GM13977 (cell line): Measurements from ENCODE around the gene CYP39A1.
"Not testable (repeated sequence)": the region's sequence is repeated elsewhere in the genome, so short reads cannot be mapped to it uniquely, and the experiment has no call there.

Source experiments
- DNase-seq: peaks from one replicate; pipeline ENCODE4 v3.0.0; 2012; ENCODE audit warnings: low spot score
- in situ Hi-C: fragments of 300-500 bp; cut with MboI; formaldehyde crosslinking; loops from one replicate; pipeline ENCODE4 v1.12.0; 2022; ENCODE audit warnings: low sequenced_read_pairs, low pct_unique_long_range_greater_than_20kb, mixed read lengths, inconsistent platforms; ENCODE audit not compliant: unreplicated experiment
- TF ChIP-seq, protein P1 (sequence below): IDR thresholded peaks from 2 replicates; pipeline ENCODE4 v1.5.1; 2012; ENCODE audit warnings: mild to moderate bottlenecking, control low read depth; ENCODE audit not compliant: insufficient read depth; ENCODE audit errors: extremely low read depth, missing control alignments

Gene CYP39A1

DNA sequence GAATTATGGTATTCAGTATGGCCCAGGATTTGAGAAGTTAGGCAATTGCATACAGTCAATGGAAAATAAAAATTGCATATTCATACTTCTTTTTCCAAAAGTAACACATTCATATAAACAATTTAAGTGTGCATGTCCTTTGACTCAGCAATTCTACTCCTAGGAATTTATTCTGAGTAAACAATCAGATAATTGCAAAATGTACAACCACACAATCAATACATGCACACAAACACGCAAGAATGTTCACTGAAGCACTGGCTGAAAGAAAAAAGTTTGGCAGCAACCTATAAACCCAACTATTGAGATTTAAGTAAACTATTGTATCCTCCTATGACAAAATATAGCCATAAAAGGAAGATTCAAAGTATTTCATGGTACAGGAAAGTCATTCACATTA, 1.6 kb downstream of the CYP39A1 start:
- no peak for DNase-seq
- TF ChIP-seq, protein P1, sequence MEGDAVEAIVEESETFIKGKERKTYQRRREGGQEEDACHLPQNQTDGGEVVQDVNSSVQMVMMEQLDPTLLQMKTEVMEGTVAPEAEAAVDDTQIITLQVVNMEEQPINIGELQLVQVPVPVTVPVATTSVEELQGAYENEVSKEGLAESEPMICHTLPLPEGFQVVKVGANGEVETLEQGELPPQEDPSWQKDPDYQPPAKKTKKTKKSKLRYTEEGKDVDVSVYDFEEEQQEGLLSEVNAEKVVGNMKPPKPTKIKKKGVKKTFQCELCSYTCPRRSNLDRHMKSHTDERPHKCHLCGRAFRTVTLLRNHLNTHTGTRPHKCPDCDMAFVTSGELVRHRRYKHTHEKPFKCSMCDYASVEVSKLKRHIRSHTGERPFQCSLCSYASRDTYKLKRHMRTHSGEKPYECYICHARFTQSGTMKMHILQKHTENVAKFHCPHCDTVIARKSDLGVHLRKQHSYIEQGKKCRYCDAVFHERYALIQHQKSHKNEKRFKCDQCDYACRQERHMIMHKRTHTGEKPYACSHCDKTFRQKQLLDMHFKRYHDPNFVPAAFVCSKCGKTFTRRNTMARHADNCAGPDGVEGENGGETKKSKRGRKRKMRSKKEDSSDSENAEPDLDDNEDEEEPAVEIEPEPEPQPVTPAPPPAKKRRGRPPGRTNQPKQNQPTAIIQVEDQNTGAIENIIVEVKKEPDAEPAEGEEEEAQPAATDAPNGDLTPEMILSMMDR = no peak
- in situ Hi-C loops = no loop called here

DNA sequence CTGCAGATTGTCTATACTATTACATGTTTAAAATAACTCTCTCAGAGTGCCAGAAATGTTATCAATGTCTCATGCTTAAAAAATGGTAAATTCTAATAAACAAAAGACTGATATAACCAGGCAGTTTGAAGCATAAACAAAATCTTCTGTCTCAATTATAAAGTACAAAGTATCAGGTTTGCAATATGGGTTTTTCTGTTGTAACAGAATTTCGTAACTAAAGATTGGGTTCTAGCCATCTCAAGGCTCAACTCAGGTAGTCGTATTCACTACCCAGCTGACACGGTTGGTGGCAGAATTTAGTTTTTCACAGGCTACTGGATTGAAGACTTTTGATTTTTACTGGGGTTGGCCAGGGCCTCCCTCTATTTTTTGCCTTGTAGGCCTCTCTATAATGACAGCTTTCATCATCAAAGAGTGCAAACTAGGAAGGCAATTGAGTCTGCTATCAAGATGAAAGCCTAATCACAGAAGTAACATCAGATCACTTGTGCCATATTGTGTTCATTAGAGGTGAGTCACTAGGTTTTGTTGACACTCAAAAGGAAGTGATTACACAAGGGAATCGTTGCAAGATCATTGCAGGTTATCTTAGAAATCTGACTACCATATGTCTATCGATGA, 3.6 kb downstream of the CYP39A1 start:
- in situ Hi-C loops = loop anchor here (25.0 kb wide), 1 partner anchor 587 kb away; no protein-coding TSS in a partner anchor
- TF ChIP-seq, protein P1 = no peak
- no peak for DNase-seq

GRCh38 chr6:46648108-46648507, 4.5 kb downstream of the CYP39A1 start:
- in situ Hi-C loops = loop anchor here (25.0 kb wide), 1 partner anchor 586 kb away; no protein-coding TSS in a partner anchor
- DNase-seq = not testable (repeated sequence)

GRCh38 chr6:46645265-46645664, 7.4 kb downstream of the CYP39A1 start:
- no peak for DNase-seq
- in situ Hi-C loops = loop anchor here (25.0 kb wide), 1 partner anchor 583 kb away; no protein-coding TSS in a partner anchor
- TF ChIP-seq, protein P1 = no peak

- TF ChIP-seq, protein P1 = no peak
- no peak for DNase-seq
- in situ Hi-C loops = loop anchor here (25.0 kb wide), 1 partner anchor 581 kb away; no protein-coding TSS in a partner anchor
These were observed 9.5 kb downstream of the CYP39A1 start for GRCh38 chr6:46642928-46643751.

DNA sequence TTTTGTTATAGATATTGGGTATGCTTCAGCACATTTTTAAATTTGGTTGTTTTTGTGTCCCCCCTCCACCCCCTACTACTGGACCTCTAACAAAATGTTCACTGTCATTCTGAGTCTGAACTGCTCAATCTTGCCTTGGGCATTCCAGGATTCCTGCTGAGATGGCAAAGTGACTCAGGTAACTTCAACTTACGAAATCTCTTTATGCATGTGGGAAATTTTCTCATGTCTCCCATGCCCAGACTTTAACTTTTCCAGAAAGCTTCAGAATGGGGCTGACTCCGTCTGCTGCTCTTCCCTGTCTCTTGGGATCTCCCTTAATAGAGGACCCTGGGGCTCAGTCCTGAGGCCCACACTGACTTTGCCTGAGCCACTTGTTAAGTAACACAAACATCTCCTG, 14.0 kb downstream of the CYP39A1 start:
- TF ChIP-seq, protein P1 = no peak
- no peak for DNase-seq
- in situ Hi-C loops = loop anchor here (25.0 kb wide), 1 partner anchor 576 kb away; no protein-coding TSS in a partner anchor

DNA sequence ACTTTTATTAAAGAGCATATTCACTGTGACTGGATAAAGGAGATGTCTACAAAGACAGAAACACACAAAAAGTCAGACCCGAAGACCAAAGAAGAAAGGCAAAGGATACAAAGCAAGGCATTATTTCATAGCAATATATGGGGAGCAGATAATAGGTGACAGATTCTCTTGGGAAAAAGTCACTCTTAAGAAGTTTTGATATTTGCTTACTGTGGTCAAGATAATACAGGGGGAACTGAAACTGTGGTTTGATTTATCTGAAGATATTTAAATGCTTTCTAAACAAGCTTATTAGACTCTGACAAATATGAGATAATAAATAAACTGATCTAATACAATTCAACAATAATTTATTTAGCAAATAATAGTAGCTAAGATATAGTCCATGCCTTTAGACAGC, 14.7 kb downstream of the CYP39A1 start:
- TF ChIP-seq, protein P1 = no peak
- in situ Hi-C loops = loop anchor here (25.0 kb wide), 1 partner anchor 576 kb away; no protein-coding TSS in a partner anchor
- DNase-seq = no peak
